Endodermal cell (in vitro differentiated cells): ENCODE data around the gene TRAF3IP1. TPM values are rescaled to one million over a fixed set of nuclear protein-coding genes. Genes with fewer than 3 reads are reported as not detected.

Experiments
- DNase-seq: peaks from one replicate; pipeline ENCODE4 v3.0.0-alpha.2; 2017
- H3K27ac ChIP-seq: 2 replicates; pipeline ENCODE4 v1.5.1; 2013; ENCODE audit warnings: mild to moderate bottlenecking, low read depth, low read length, moderate library complexity
- H3K27me3 ChIP-seq: 2 replicates; pipeline ENCODE4 v1.6.1; 2013; ENCODE audit warnings: mild to moderate bottlenecking, low read length, moderate library complexity; ENCODE audit not compliant: insufficient read depth, control insufficient read depth, poor library complexity, severe bottlenecking
- H3K36me3 ChIP-seq: 2 replicates; pipeline ENCODE4 v1.7.0; 2013; ENCODE audit warnings: mild to moderate bottlenecking, low read length, moderate library complexity; ENCODE audit not compliant: control insufficient read depth, insufficient read depth
- H3K4me1 ChIP-seq: one replicate; pipeline ENCODE4 v1.7.0; 2013; ENCODE audit warnings: low read length; ENCODE audit not compliant: control insufficient read depth, insufficient read depth
- H3K4me3 ChIP-seq: 2 replicates; pipeline ENCODE4 v1.5.1; 2013; ENCODE audit warnings: mild to moderate bottlenecking, low read length, moderate library complexity
- H3K9ac ChIP-seq: 2 replicates; pipeline ENCODE4 v1.6.1; 2013; ENCODE audit warnings: mild to moderate bottlenecking, low read length, moderate library complexity; ENCODE audit not compliant: poor library complexity, severe bottlenecking; ENCODE audit errors: extremely low read depth
- H3K9me3 ChIP-seq: 2 replicates; pipeline ENCODE4 v1.6.1; 2013; ENCODE audit warnings: mild to moderate bottlenecking, low read length, moderate library complexity; ENCODE audit not compliant: control insufficient read depth
- H3K27ac Mint-ChIP-seq: 2 replicates; pipeline ENCODE4 v1.8.0; 2020; ENCODE audit warnings: mixed read lengths
- H3K27me3 Mint-ChIP-seq: 2 replicates; pipeline ENCODE4 v1.8.0; 2021; ENCODE audit warnings: mild to moderate bottlenecking, mixed read lengths; ENCODE audit not compliant: insufficient read depth
- H3K36me3 Mint-ChIP-seq: 2 replicates; pipeline ENCODE4 v1.8.0; 2020; ENCODE audit warnings: low read depth, mixed read lengths
- H3K4me1 Mint-ChIP-seq: 2 replicates; pipeline ENCODE4 v1.8.0; 2020; ENCODE audit warnings: mixed read lengths
- H3K4me3 Mint-ChIP-seq: 2 replicates; pipeline ENCODE4 v1.8.0; 2020; ENCODE audit warnings: mild to moderate bottlenecking, moderate library complexity, mixed read lengths
- H3K9me3 Mint-ChIP-seq: 2 replicates; pipeline ENCODE4 v1.8.0; 2020; ENCODE audit warnings: mild to moderate bottlenecking, mixed read lengths
- CTCF ChIP-seq: fragments of 200-600 bp; sonication (generic); conservative IDR thresholded peaks from 2 replicates; pipeline ENCODE4 v1.5.0; 2021; ENCODE audit warnings: antibody characterized with exemption, mild to moderate bottlenecking
- WGBS, 2 experiments: methylation state at CpG; one replicate each; pipeline versions ENCODE4 v1.1.5 to v1.1.7; 2013; ENCODE audit warnings: missing lambda C conversion rate in 2 of 2, mixed read lengths in 1 of 2; ENCODE audit not compliant: insufficient coverage in 1 of 2, insufficient read length in 1 of 2; 5-methylcytosine and 5-hydroxymethylcytosine counted together
- total RNA-seq, 2 donors: library from RNA; stranded (reverse); fragmentation: NEBNext Ultra II Directional in 1 of 2; extraction: Animal tissue kit (Norgen Biotek cat#: 25700) in 1 of 2; gene quantifications; 2 replicates in 1 of 2; 3 replicates in 1 of 2; pipeline ENCODE4 v1.2.1, GENCODE V29; 2021

The TRAF3IP1 gene
- total RNA-seq, 2 donors from 2014 or later = 21.9 to 28.3 TPM

GRCh38 chr2:238277695-238278094, 42.6 kb upstream of the TRAF3IP1 start:
- WGBS, 2 experiments = 79 to 82% methylated on average over 15 of the region's 15 CpGs
- peak; percentile 81 for DNase-seq
- no peak overlapping the region for H3K27ac ChIP-seq
- no peaks in the 10 kb centered on the region for H3K4me1 ChIP-seq
- H3K9ac ChIP-seq = no peak overlapping the region
- H3K9me3 ChIP-seq = no peaks in the 10 kb centered on the region
- Mint-ChIP-seq H3K36me3 (peaks cover 42% of the 10 kb centered on the region), H3K27ac (no peak overlapping the region), H3K4me3 (no peak overlapping the region), H3K9me3 (no peaks in the 10 kb centered on the region), H3K27me3 (no peaks in the 10 kb centered on the region), H3K4me1 (peaks cover 9% of the 10 kb centered on the region)
- no peaks in the 10 kb centered on the region for H3K27me3 ChIP-seq
- no peak overlapping the region for H3K4me3 ChIP-seq
- peaks cover 48% of the 10 kb centered on the region for H3K36me3 ChIP-seq
- peak; percentile 74 for TF ChIP-seq CTCF

- H3K36me3 Mint-ChIP-seq = peaks cover 37% of the 10 kb centered on the region
- H3K27me3 Mint-ChIP-seq = no peaks in the 10 kb centered on the region
- no peaks in the 10 kb centered on the region for H3K4me1 ChIP-seq
These were observed 41.5 kb upstream of the TRAF3IP1 start for GRCh38 chr2:238278626-238279323.

GRCh38 chr2:238279324-238279682, 41.0 kb upstream of the TRAF3IP1 start:
- no peaks in the 10 kb centered on the region for H3K27me3 Mint-ChIP-seq
- Histone ChIP-seq H3K9ac (no peak overlapping the region), H3K4me1 (no peaks in the 10 kb centered on the region), H3K4me3 (no peak overlapping the region), H3K27ac (no peak overlapping the region), H3K36me3 (peaks cover 38% of the 10 kb centered on the region), H3K27me3 (no peaks in the 10 kb centered on the region), H3K9me3 (no peaks in the 10 kb centered on the region)
- peaks cover 31% of the 10 kb centered on the region for H3K36me3 Mint-ChIP-seq
- 86 to 100% methylated on average over 4 to 6 of the region's 6 CpGs for WGBS, 2 experiments
- peaks cover 9% of the 10 kb centered on the region for H3K4me1 Mint-ChIP-seq
- no peak for DNase-seq
- no peak overlapping the region for H3K27ac Mint-ChIP-seq
- H3K9me3 Mint-ChIP-seq = no peaks in the 10 kb centered on the region
- no peak overlapping the region for H3K4me3 Mint-ChIP-seq
- TF ChIP-seq CTCF = no peak

More at GRCh38 chr2:238278626-238279323, 41.5 kb upstream of the TRAF3IP1 start:
- 87 to 88% methylated on average over 5 to 9 of the region's 9 CpGs for WGBS, 2 experiments
- Mint-ChIP-seq H3K4me1 (peaks cover 9% of the 10 kb centered on the region), H3K27ac (peak overlapping the region; percentile 24), H3K9me3 (no peaks in the 10 kb centered on the region), H3K4me3 (no peak overlapping the region)
- Histone ChIP-seq H3K4me3 (no peak overlapping the region), H3K9ac (no peak overlapping the region), H3K36me3 (peaks cover 44% of the 10 kb centered on the region), H3K27me3 (no peaks in the 10 kb centered on the region), H3K9me3 (no peaks in the 10 kb centered on the region), H3K27ac (no peak overlapping the region)
- DNase-seq = no peak
- TF ChIP-seq CTCF = no peak
